KMS-11 (cell line): ENCODE results near the gene PDCD2.

ENCODE experiments used
- H2AFZ ChIP-seq: fragments of 200-600 bp; sonication (generic); 2 replicates; pipeline ENCODE4 v1.6.1; 2016; ENCODE audit warnings: antibody characterized with exemption, mixed run types, low read depth
- H3K27ac ChIP-seq: fragments of 200-600 bp; sonication (generic); 2 replicates; pipeline ENCODE4 v1.6.1; 2016; ENCODE audit warnings: mild to moderate bottlenecking, mixed run types
- H3K27me3 ChIP-seq: fragments of 200-600 bp; sonication (generic); 2 replicates; pipeline ENCODE4 v1.6.1; 2017; ENCODE audit warnings: mild to moderate bottlenecking, low read depth, mixed run types, moderate library complexity; ENCODE audit not compliant: insufficient read depth
- H3K36me3 ChIP-seq: fragments of 200-600 bp; sonication (generic); 2 replicates; pipeline ENCODE4 v1.6.1; 2017; ENCODE audit warnings: mild to moderate bottlenecking, mixed run types; ENCODE audit not compliant: insufficient read depth
- H3K4me1 ChIP-seq: fragments of 200-600 bp; sonication (generic); 2 replicates; pipeline ENCODE4 v1.6.1; 2016; ENCODE audit warnings: mild to moderate bottlenecking, low read depth, mixed run types; ENCODE audit not compliant: poor library complexity, severe bottlenecking
- H3K4me2 ChIP-seq: fragments of 200-600 bp; sonication (generic); 2 replicates; pipeline ENCODE4 v1.7.0; 2016; ENCODE audit warnings: mild to moderate bottlenecking, mixed run types
- H3K4me3 ChIP-seq: fragments of 200-600 bp; sonication (generic); IDR thresholded peaks from 2 replicates; pipeline ENCODE4 v1.6.1; 2017; ENCODE audit warnings: low read depth, low read length, mixed read lengths; ENCODE audit not compliant: insufficient read depth
- H3K79me2 ChIP-seq: fragments of 200-600 bp; sonication (generic); 2 replicates; pipeline ENCODE4 v1.6.1; 2016; ENCODE audit warnings: low read depth, mixed run types; ENCODE audit not compliant: insufficient read depth
- H3K9ac ChIP-seq: fragments of 200-600 bp; sonication (generic); 2 replicates; pipeline ENCODE4 v1.6.1; 2016; ENCODE audit warnings: mild to moderate bottlenecking, mixed run types
- H4K20me1 ChIP-seq: fragments of 200-600 bp; sonication (generic); 2 replicates; pipeline ENCODE4 v1.6.1; 2016; ENCODE audit warnings: mild to moderate bottlenecking, mixed run types; ENCODE audit not compliant: insufficient read depth
- TF ChIP-seq, protein P1 (sequence below): fragments of 200-600 bp; sonication (generic); conservative IDR thresholded peaks from 2 replicates; pipeline ENCODE4 v1.6.1; 2017; ENCODE audit warnings: low read depth, mild to moderate bottlenecking, antibody characterized with exemption, low read length, moderate library complexity, mixed read lengths

Gene PDCD2

DNA sequence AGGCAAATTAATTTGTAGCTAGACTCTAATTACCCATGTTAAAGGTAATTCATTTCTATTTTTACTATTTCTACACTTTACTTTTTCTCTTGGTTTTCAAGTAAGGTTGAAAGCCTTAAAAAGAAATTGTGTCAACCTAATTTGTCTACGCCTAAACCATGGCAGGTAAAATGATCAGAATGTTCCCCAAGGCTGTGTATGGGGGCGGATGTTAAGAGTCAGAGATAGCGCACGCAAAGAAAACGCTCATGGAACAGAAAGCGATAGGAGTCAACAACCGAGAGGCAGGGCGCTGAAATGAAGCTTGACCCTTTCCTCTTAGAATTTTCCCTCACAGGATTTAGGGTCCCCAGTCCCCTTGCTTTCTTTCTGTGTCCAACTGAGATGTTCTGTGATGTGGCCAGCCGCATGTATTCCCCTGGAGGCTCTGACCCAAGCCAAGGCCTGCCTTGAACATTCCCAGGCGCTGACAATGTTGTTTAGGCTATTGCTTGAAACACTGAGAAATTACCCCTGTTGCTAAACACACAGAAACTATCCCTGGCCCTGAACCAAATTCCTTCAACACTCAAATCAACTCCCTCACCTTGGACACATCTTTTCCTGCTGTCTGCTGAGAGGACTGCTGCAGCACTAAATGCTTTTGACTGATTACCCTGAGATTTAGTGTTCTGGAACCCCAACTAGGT is 42.3 kb downstream of the PDCD2 start:
- Histone ChIP-seq H3K9ac (no peak overlapping the region), H3K4me3 (no peak overlapping the region), H3K79me2 (peaks cover 52% of the 10 kb centered on the region), H3K27me3 (no peaks in the 10 kb centered on the region), H2AFZ (no peak overlapping the region), H3K4me1 (no peaks in the 10 kb centered on the region), H4K20me1 (0 out of 2 replicates have a peak, but pooled peaks cover 6% of the 10 kb centered on the region), H3K27ac (no peak overlapping the region), H3K36me3 (peaks cover 29% of the 10 kb centered on the region; the same call in 1 of the 2 replicates), H3K4me2 (no peak overlapping the region)
- TF ChIP-seq, protein P1, sequence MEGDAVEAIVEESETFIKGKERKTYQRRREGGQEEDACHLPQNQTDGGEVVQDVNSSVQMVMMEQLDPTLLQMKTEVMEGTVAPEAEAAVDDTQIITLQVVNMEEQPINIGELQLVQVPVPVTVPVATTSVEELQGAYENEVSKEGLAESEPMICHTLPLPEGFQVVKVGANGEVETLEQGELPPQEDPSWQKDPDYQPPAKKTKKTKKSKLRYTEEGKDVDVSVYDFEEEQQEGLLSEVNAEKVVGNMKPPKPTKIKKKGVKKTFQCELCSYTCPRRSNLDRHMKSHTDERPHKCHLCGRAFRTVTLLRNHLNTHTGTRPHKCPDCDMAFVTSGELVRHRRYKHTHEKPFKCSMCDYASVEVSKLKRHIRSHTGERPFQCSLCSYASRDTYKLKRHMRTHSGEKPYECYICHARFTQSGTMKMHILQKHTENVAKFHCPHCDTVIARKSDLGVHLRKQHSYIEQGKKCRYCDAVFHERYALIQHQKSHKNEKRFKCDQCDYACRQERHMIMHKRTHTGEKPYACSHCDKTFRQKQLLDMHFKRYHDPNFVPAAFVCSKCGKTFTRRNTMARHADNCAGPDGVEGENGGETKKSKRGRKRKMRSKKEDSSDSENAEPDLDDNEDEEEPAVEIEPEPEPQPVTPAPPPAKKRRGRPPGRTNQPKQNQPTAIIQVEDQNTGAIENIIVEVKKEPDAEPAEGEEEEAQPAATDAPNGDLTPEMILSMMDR = no peak

DNA sequence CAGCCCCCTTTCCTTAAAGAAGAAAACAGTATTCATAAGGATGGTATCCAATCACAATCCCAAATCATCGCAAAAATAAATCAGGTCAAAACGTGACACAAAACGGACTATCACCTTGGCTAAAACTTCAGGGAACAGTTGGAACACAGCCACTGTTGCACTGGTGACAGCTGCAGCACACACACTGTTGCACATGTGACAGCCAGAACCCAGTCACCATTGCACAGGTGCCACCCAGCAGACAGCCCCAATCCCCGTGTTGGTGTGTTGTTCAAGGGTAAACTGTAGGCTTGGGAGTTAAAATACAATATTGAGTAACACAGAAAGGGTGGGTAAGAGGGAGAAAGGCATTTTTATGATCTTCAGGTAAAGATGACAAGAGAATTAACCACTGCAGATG is 47.1 kb downstream of the PDCD2 start:
- H3K27me3 ChIP-seq = no peaks in the 10 kb centered on the region
- H2AFZ ChIP-seq = no peak overlapping the region
- no peak overlapping the region for H3K4me3 ChIP-seq
- H3K4me2 ChIP-seq = no peak overlapping the region
- no peak overlapping the region for H3K27ac ChIP-seq
- no peaks in the 10 kb centered on the region for H3K4me1 ChIP-seq
- H3K36me3 ChIP-seq = peaks cover 22% of the 10 kb centered on the region
- TF ChIP-seq, protein P1 = no peak
- no peak overlapping the region for H3K9ac ChIP-seq
- peaks cover 21% of the 10 kb centered on the region; the same call in 1 of the 2 replicates for H3K79me2 ChIP-seq
- 0 out of 2 replicates have a peak, but pooled peaks cover 6% of the 10 kb centered on the region for H4K20me1 ChIP-seq

DNA sequence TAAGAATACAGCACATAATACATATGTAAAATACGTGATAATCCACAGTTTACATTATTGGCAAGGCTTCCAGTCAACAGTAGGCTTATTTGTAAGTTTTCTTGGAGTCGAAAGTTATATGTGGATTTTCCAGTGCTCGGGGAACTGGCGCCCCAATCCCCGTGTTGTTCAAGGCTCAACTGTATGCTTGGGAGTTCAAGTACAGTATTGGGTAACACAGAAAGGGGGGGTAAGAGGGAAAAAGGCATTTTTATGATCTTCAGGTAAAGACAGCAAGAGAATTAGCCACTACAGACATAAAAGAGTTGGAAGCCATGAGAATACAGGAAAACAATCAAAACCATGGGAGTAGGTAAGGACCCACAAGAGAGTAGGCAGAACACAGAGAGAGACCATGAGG is 47.8 kb downstream of the PDCD2 start:
- TF ChIP-seq, protein P1 = no peak
- 0 out of 2 replicates have a peak, but pooled peaks cover 6% of the 10 kb centered on the region for H4K20me1 ChIP-seq
- no peaks in the 10 kb centered on the region for H3K4me1 ChIP-seq
- no peaks in the 10 kb centered on the region for H3K27me3 ChIP-seq
- H3K4me3 ChIP-seq = no peak overlapping the region
- no peak overlapping the region for H3K9ac ChIP-seq
- H3K27ac ChIP-seq = no peak overlapping the region
- H3K36me3 ChIP-seq = peaks cover 22% of the 10 kb centered on the region
- peaks cover 21% of the 10 kb centered on the region; the same call in 1 of the 2 replicates for H3K79me2 ChIP-seq
- H3K4me2 ChIP-seq = no peak overlapping the region
- no peak overlapping the region for H2AFZ ChIP-seq

DNA sequence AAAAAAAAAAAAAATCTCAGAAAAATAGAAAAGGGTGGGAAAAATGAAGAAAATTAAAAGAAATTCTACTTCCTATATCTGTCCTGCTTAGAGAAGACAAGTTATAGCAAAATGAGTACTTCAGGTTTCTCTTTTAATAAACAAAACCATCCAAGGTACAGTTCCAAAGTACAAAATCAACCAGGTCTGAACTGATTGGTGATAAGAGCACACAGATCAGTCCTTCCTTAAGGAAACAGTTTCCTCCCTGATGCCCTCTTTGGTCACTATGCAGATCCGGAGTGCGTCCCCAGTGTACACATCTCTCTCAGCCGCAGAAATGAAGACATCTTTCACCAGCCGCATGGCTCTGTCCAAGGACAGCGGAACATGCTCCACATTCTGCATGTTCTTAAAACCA is 49.4 kb downstream of the PDCD2 start:
- Histone ChIP-seq H3K4me3 (no peak overlapping the region), H3K4me2 (no peak overlapping the region), H3K4me1 (no peaks in the 10 kb centered on the region), H3K36me3 (peaks cover 22% of the 10 kb centered on the region), H2AFZ (no peak overlapping the region), H3K27ac (no peak overlapping the region), H3K27me3 (no peaks in the 10 kb centered on the region), H3K79me2 (peaks cover 16% of the 10 kb centered on the region; the same call in 1 of the 2 replicates), H3K9ac (no peak overlapping the region), H4K20me1 (0 out of 2 replicates have a peak, but pooled peaks cover 6% of the 10 kb centered on the region)
- TF ChIP-seq, protein P1 = no peak
